ENCODE results near the gene WFDC2.

The WFDC2 gene

DNA sequence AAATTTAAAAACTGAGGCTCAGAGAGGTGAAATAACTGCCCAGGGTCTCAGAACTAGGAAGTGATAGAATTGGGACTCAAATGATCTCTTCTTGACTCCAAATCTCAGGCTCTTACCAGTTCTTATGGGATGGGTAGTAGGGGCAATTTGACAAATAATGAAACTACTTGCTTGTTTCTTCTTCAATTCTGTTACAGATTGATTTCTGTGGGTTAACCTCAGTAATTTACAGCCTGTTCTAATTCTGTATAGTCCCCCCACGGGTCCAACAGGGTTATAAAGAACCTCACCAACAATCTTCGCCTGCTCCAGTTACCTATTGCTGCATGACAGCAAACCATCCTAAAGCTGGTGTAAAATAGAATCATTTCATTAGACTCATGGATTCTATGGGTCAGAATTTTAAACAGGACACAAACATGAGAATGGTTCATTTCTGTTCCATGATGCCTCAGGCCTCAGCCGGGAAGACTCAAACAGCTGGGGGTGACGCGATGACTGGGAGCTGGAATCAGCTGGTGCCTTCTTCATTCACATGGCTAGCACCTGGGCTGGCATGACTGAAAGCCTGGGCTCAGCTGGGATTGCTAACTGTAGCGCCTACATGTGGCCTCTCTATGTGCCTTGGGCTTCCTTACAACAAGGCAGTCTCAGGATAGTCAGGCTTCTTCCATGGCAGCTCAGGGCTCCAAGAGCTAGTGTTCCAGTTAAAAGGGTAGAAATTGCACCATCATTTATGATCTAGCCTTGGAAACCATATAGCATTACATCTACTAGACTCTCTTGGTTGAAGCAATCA, 6.6 kb upstream of the WFDC2 start:
- H3K36me3 ChIP-seq (ENCODE audit: control insufficient read depth, low read length): no peaks in the 10 kb centered on the region
- H3K79me2 ChIP-seq (ENCODE audit: control insufficient read depth, low read length): no peaks in the 10 kb centered on the region
- H3K9me3 ChIP-seq (ENCODE audit: control insufficient read depth, insufficient read depth, low read length): no peaks in the 10 kb centered on the region
- no peaks in the 10 kb centered on the region for H4K20me1 ChIP-seq (ENCODE audit: control insufficient read depth, insufficient read depth, low read depth, low read length)
- no peaks in the 10 kb centered on the region for H3F3A ChIP-seq (ENCODE audit: control insufficient read depth, insufficient read depth)
- no peak overlapping the region for H3K27ac ChIP-seq (ENCODE audit: low read depth, low read length)
- H3K27me3 ChIP-seq (ENCODE audit: control insufficient read depth, low read length): peaks cover 49% of the 10 kb centered on the region
- no peak overlapping the region for H3K4me3 ChIP-seq (ENCODE audit: low read length)
- no peak overlapping the region for H3K4me2 ChIP-seq (ENCODE audit: low read length)
- no peaks in the 10 kb centered on the region for H3K4me1 ChIP-seq (ENCODE audit: control insufficient read depth, low read length)
- H3K9me2 ChIP-seq (replicated peaks; ENCODE audit: control insufficient read depth, low read length): no peaks in the 10 kb centered on the region
- no peak for TF ChIP-seq CTCF (IDR thresholded peaks at IDR 0.05; ENCODE audit: low read depth, low read length, poor library complexity, severe bottlenecking)
- no peak for TF ChIP-seq EZH2phosphoT487 (IDR thresholded peaks at IDR 0.05; ENCODE audit: borderline replicate concordance, low read length)

GRCh38 chr20:45463709-45464108, 5.8 kb upstream of the WFDC2 start:
- Histone ChIP-seq H3K4me1 (ENCODE audit: control insufficient read depth, low read length) (no peaks in the 10 kb centered on the region), H4K20me1 (ENCODE audit: control insufficient read depth, insufficient read depth, low read depth, low read length) (no peaks in the 10 kb centered on the region), H3F3A (ENCODE audit: control insufficient read depth, insufficient read depth) (no peaks in the 10 kb centered on the region), H3K4me3 (ENCODE audit: low read length) (no peak overlapping the region), H3K27me3 (ENCODE audit: control insufficient read depth, low read length) (peaks cover 57% of the 10 kb centered on the region), H3K9me2 (replicated peaks; ENCODE audit: control insufficient read depth, low read length) (no peaks in the 10 kb centered on the region), H3K9me3 (ENCODE audit: control insufficient read depth, insufficient read depth, low read length) (no peaks in the 10 kb centered on the region), H3K79me2 (ENCODE audit: control insufficient read depth, low read length) (no peaks in the 10 kb centered on the region), H3K27ac (ENCODE audit: low read depth, low read length) (no peak overlapping the region), H3K4me2 (ENCODE audit: low read length) (no peak overlapping the region), H3K36me3 (ENCODE audit: control insufficient read depth, low read length) (no peaks in the 10 kb centered on the region)
- TF ChIP-seq CTCF (IDR thresholded peaks at IDR 0.05; ENCODE audit: low read depth, low read length, poor library complexity, severe bottlenecking) (no peak), EZH2phosphoT487 (IDR thresholded peaks at IDR 0.05; ENCODE audit: borderline replicate concordance, low read length) (no peak)

DNA sequence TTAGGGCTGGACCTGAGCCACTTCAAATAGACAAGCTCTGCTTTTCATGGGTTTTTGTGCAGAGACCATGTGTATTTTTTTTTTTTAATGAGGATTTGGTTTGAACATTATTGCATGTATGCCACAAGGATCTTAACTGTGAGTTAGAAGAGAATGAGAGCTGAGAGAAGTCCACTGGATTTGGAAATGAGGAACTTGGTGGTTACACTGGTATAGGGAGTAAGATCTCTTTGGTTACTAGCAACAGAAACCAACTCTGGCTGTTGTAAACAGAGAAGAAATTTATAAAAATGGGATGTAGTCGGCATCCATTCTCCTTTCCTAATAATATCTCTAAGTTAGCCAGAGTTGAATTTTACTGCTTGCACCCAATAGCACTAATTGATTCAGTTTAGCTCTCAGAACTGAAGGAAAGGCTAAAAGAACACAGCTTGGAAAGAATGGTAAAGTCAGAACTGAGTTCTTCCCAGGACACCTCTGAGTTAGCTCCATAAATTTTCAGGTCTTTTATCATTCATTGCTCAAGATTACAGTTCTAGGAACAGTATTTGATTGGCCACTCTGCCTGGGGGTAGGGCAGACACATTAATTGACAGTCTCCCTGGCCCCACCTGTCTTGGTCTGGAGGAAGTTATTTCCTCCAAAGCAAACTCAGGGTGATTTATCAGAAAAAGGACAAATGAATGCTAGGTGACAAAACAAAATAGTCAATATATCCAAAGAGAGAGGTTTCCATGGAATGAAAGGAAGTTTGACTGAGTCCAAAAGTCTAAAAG, 3.9 kb upstream of the WFDC2 start:
- H3K4me2 ChIP-seq (ENCODE audit: low read length): no peak overlapping the region
- H3K4me3 ChIP-seq (ENCODE audit: low read length): no peak overlapping the region
- TF ChIP-seq CTCF (IDR thresholded peaks at IDR 0.05; ENCODE audit: low read depth, low read length, poor library complexity, severe bottlenecking): no peak
- no peak for TF ChIP-seq EZH2phosphoT487 (IDR thresholded peaks at IDR 0.05; ENCODE audit: borderline replicate concordance, low read length)
- no peaks in the 10 kb centered on the region for H3K79me2 ChIP-seq (ENCODE audit: control insufficient read depth, low read length)
- H3F3A ChIP-seq (ENCODE audit: control insufficient read depth, insufficient read depth): no peaks in the 10 kb centered on the region
- H4K20me1 ChIP-seq (ENCODE audit: control insufficient read depth, insufficient read depth, low read depth, low read length): no peaks in the 10 kb centered on the region
- H3K9me2 ChIP-seq (replicated peaks; ENCODE audit: control insufficient read depth, low read length): no peaks in the 10 kb centered on the region
- peaks cover 10% of the 10 kb centered on the region for H3K4me1 ChIP-seq (ENCODE audit: control insufficient read depth, low read length)
- no peaks in the 10 kb centered on the region for H3K9me3 ChIP-seq (ENCODE audit: control insufficient read depth, insufficient read depth, low read length)
- peaks cover 71% of the 10 kb centered on the region for H3K27me3 ChIP-seq (ENCODE audit: control insufficient read depth, low read length)
- no peaks in the 10 kb centered on the region for H3K36me3 ChIP-seq (ENCODE audit: control insufficient read depth, low read length)
- H3K27ac ChIP-seq (ENCODE audit: low read depth, low read length): no peak overlapping the region
